HG03196 (cell line): ENCODE results near the gene CCDC88C.

ENCODE experiments used
- ATAC-seq: cut with Tn5 transposase; IDR thresholded peaks from one replicate; pipeline ENCODE4 v1.9.1; 2021; ENCODE audit not compliant: unreplicated experiment

The CCDC88C gene

GRCh38 chr14:91378930-91379578, 38.6 kb downstream of the CCDC88C start:
- ATAC-seq = no peak

- no peak for ATAC-seq
Measured at GRCh38 chr14:91377700-91378652, 39.6 kb downstream of the CCDC88C start.

DNA sequence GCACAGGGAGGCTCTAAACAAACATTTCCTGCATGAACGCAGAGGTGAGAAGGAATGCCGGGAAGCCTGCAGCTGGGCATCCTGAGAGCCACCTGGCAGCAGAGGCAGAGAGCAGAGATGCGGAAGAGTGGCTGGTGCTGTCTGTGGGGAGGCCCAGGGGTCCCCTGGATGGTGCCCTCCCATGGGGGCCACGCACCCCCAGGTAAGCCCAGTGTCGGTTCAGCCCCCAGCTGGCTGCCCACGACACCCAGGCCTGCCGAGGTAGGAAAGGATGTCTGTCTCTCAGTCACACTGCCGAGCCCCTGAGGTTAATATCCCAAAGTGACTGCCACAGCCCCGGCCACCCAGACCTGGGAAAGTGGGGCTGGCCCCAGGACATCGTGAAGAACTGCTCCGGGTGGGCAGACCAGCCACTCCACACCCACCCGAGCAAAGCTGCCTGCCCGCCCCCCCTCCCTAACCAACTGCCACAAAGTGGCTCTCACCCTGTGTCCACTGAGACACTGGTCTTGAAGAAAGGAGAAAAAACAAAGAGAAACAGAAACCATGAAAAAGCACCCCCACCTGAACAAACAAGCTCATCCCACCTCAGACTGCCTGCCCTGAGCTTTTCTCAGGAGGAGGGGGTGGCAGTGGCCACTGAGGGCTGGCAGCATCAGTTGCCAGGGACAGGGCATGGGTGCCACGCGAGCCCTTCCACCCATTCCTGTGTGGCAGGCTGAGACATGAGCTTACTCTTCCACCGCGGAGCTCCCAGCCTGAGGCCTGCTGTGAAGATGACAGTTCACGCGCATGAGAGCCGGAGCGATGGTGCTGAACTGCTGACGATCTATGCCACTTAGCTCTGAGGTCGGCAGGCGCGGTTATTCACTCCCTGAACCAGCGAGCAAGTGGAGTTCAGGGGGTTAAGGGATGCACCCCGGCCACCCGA, 40.8 kb downstream of the CCDC88C start:
- no peak for ATAC-seq

DNA sequence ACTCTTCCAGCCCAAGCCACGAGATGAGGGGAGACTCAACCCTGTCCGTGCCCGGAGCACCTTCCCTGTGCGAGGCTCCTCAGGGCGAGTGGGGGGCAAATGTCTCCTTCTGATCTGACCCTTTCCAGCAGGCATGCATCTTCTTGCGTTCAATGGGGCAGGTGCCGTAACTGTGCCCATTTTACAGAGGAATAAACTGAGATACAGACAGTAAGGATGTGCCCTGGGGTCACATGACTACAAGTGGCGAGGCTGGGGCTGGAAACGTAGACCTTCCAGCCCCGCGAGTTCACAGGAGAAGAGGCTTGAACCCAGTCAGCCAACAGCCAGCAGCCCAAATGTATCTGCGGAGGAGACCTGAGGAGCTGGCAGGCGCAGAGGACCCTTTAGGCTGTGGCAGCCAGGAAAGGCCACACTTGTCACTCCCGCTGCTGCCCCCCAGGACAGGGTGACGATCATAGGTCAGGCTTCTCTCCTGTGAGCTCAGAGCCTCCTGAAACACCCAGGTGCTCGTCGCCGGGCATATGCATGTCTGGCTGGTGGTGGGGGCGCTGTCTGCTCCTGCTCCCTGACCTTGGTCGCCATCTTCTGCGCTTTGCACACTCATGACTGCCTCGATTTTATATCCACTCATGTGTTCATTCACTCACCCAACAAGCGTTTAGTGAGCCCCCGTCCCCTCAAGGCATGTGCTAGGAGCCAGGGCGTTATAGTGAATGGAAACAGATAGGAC, 41.7 kb downstream of the CCDC88C start:
- ATAC-seq = no peak

- ATAC-seq = no peak
Measured at GRCh38 chr14:91374879-91375702, 42.5 kb downstream of the CCDC88C start.

DNA sequence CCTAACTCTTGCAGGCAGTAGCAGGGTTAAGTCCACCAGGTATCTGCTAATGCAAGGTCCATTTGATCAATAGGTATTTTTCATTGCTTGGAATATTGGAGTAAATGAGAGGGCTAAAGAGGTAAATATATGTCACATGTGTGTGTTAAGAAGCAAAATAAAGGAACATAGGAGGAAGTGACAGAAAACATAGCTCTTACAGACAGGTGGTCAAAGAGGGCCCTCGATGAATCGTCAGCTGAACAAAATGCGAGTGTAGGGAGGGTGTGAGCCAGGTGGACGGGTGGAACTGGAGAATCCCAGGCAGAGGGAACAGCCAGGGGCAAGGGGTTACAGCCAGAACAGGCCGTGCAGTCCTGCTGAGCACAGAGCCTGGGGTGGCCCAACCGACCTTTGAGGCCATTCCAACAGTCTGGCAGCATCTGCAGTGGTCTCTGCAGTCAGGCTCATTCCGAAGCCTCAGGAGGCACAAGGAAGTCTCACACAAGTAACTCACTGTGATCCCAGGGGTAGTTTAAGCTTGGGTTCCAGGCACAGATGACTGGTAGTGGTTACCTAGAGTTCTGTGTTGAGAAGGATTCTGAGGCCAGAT, 43.2 kb downstream of the CCDC88C start:
- ATAC-seq = no peak

GRCh38 chr14:91373591-91374254, 43.9 kb downstream of the CCDC88C start:
- peak; percentile 52 for ATAC-seq

- ATAC-seq = peak; percentile 26
Measured at GRCh38 chr14:91372671-91373495, 44.7 kb downstream of the CCDC88C start.

GRCh38 chr14:91371990-91372375, 45.6 kb downstream of the CCDC88C start:
- ATAC-seq = no peak

- ATAC-seq = no peak
Measured at GRCh38 chr14:91371011-91371989, 46.3 kb downstream of the CCDC88C start.

- no peak for ATAC-seq
Measured at GRCh38 chr14:91369628-91370445, 47.8 kb downstream of the CCDC88C start.

DNA sequence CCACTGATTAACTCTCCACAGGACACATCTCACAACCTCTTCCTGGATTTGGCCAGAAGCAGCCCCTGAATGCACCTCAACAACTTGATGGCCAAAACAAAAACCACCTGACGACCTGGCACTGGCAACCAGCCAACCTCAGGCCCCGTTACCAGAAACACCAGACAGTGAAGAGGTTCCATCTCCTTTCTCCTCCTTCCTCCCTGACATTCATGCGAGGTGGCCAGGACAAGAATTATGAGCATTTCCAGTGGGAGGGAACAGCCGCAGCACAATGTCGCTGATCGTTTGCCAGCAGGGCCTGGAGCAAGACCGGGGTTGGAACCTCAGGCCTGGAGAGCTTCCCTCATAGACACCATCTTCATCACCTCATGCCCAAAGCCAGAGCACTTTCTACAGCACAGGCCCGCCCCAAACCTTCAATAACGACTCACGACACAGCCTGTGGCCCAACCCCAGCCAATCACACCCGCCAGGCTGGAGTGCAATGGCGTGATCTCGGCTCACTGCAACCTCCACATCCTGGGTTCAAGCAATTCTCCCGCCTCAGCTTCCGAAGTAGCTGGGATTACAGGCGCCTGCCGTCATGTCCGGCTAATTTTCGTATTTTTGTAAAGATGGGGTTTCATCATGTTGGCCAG, 48.7 kb downstream of the CCDC88C start:
- ATAC-seq = no peak

DNA sequence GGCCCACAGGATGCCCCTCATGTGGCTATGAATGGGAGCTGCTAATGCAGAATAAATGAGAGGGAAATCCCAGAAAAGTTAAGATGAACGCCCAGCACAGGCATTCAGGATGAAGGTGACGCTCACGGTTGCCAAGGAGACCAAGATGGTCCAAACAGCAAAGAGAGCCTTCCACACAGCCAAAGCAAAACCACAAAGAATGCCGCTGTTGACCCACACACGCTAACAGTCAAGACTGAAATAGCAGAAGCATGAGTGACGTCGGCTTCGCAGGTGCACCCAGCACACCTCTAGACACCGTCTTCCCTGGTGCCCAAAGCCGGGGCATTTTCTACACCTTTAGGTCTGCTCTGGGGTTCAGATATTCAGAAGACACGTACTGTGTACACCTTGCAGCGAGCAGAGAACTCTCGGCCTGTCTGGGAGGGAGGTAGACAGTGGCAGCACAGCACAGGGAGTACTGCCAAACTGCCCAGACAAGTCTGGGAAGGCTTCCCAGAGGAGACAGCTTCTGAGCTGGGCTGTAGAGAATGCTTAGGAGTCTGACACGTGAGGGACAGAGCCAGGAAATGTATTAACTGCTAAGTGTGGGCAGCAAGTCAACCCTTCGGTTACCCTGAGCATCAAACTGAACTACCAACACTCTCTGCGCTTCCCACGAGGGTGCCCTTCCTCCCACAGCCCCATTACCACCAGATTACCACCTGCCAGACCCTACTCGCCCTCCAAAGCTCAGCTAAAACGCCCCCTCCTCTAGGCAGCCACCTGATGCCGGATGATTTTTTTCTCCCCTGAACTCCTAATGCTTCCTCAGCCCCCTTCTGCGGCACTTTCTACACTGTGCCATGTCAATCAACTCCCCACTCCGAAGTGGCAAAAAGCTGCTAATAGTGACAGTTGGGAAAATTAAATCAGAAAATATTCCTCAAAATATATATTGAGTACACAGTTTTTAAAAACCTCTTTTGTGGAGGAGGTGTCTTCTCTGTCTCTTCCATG, 50.1 kb downstream of the CCDC88C start:
- ATAC-seq = peak; percentile 54

DNA sequence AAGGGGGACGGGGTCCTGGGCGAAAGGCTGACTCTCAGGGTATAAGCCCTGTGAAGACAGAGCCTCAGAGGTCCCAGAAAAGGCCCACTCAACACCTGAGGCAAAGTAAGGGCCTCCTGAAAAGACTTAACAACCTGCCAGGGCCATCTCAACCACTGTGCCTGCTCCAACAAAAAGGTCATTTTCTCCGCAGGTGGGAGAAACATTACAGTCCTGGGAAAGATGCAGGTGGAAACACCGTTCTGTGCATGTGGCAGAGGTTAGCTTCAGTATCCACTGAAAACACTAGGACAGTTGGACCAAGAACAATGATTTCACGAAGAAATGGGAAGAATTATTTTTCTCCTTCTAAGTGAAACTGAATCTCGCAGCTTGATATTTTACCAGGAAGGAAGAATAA, 50.9 kb downstream of the CCDC88C start:
- no peak for ATAC-seq
